ENCODE data around the gene GAB1.
A peak's percentile ranks its signal among the peaks of the same experiment; 100 is the strongest.

DNA sequence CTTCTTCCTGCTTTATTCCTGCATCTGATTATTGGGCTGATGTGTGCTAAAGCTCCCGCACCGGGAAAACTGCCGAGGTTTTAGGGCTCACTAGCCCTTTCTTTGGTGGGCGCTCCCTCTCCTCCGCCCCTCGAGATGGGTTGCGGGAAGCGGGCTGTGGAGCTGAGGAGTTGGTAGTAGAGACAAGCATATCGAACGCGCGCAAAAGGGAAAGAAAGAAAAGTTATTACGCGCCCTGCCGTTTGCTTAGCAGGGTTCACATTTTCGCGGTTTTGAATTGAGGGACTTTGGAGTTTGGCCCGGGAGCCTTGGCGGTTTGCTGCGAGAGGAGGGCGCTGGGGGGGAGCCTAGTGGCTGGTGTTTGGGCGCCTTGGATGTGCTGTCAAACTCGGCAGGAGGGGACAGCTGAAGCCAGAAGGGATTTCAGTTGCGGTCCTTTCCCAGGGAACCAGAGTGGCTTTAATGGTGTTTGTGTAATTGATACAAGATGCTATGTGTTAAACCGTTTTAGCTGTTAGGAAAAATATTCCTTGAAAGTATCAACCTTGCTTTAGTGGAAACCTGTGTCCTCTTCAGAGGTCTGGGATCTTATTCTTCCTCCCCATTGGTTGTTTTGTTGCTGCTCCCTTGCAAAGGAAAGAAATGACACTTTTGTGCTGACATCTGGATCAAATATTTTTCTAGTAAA lies 1.1 kb downstream of the GAB1 start:
- no peak for TF ChIP-seq FOSL1 (IDR thresholded peaks at IDR 0.05; ENCODE audit: low read depth)
- no peak for TF ChIP-seq TCF7L2 (IDR thresholded peaks at IDR 0.05; ENCODE audit: borderline replicate concordance, extremely low read depth, insufficient read depth, insufficient read length)
- no peak for TF ChIP-seq POLR2A (IDR thresholded peaks at IDR 0.05; ENCODE audit: borderline replicate concordance, extremely low read depth, insufficient read depth, insufficient read length)
- no peak for TF ChIP-seq REST (IDR thresholded peaks at IDR 0.05; ENCODE audit: low read depth)
- TF ChIP-seq CTCF (IDR thresholded peaks at IDR 0.05 in 2 of 3, conservative IDR thresholded peaks at IDR 0.05 in 1 of 3; ENCODE audit: borderline replicate concordance in 1 of 3, insufficient read depth in 1 of 3, low read depth in 2 of 3, low read length in 2 of 3): no peak
- TF ChIP-seq EZH2 (IDR thresholded peaks at IDR 0.05): peak; percentile 56; the same call in 1 of the 2 replicates
- no peak for TF ChIP-seq SP1 (IDR thresholded peaks at IDR 0.05; ENCODE audit: low read depth)
- TF ChIP-seq RAD21 (IDR thresholded peaks at IDR 0.05; ENCODE audit: low read depth): no peak
- TF ChIP-seq ZFX (IDR thresholded peaks at IDR 0.05): no peak
- TF ChIP-seq ELF1 (IDR thresholded peaks at IDR 0.05; ENCODE audit: borderline replicate concordance, low read depth): no peak
- TF ChIP-seq SRF (IDR thresholded peaks at IDR 0.05; ENCODE audit: low read depth): no peak
- no peak for TF ChIP-seq MAX (IDR thresholded peaks at IDR 0.05)
- TF ChIP-seq EZH2phosphoT487 (IDR thresholded peaks at IDR 0.05; ENCODE audit: borderline replicate concordance): no peak

Data from HCT116 (cell line).